B cell (primary cell): Measurements from ENCODE around the gene PLEKHA3.

Experiments used
- CTCF ChIP-seq: fragments of 200-600 bp; IDR thresholded peaks from one replicate; pipeline ENCODE4 v1.8.0; 2022; ENCODE audit warnings: antibody characterized with exemption, mild to moderate bottlenecking
- EZH2 ChIP-seq: IDR thresholded peaks from 2 replicates; pipeline ENCODE4 v1.6.1; 2012; ENCODE audit warnings: borderline replicate concordance, low read depth, mild to moderate bottlenecking, moderate library complexity, low read length; ENCODE audit not compliant: insufficient read depth, poor library complexity, severe bottlenecking

GRCh38 chr2:178506101-178506500 is 25.8 kb downstream of the PLEKHA3 start:
- TF ChIP-seq CTCF = no peak
- no peak for TF ChIP-seq EZH2
